IMR-90 (cell line): Measurements from ENCODE around the gene SUGT1. TPM values are rescaled to one million over a fixed set of nuclear protein-coding genes. Genes with fewer than 3 reads are reported as not detected.

Experiments used
- ATAC-seq: fragments of 200-7000 bp; cut with Tn5 transposase; 2 replicates; pipeline ENCODE4 v1.9.1; 2020; ENCODE audit warnings: low read depth, mild to moderate bottlenecking, moderate library complexity
- BruUV-seq: library from RNA; stranded (reverse); fragments of 400-500 nt; replicated peaks from 2 replicates; lab custom pipeline; 2021; lab: Mats Ljungman, UMichigan
- CTCF ChIA-PET: fragments of 300-600 bp; formaldehyde crosslinking; extraction: SDS; loops from one replicate; lab custom pipeline; 2021; ENCODE audit warnings: antibody characterized with exemption; lab: Yijun Ruan, JAX
- POLR2A ChIA-PET: fragments of 300-600 bp; sonication (Branson Sonifier 250); formaldehyde crosslinking; loops from one replicate; lab custom pipeline; 2022; ENCODE audit warnings: antibody characterized with exemption; ENCODE audit not compliant: unreplicated experiment; lab: Charles Lee
- DNase-seq: peaks from one replicate; pipeline ENCODE4 v3.0.0; 2013
- H2AFZ ChIP-seq: replicated peaks from 2 replicates; pipeline ENCODE3; 2013; ENCODE audit warnings: low read length, mild to moderate bottlenecking; ENCODE audit not compliant: poor library complexity
- H2AK5ac ChIP-seq: 2 replicates; pipeline ENCODE4 v1.6.1; 2013; ENCODE audit warnings: low read depth, low read length, inconsistent platforms
- H2AK9ac ChIP-seq: replicated peaks from 2 replicates; pipeline ENCODE3; 2013; ENCODE audit warnings: mild to moderate bottlenecking, low read depth, low read length, moderate library complexity; ENCODE audit not compliant: poor library complexity
- H2BK120ac ChIP-seq: 2 replicates; pipeline ENCODE4 v1.6.1; 2013; ENCODE audit warnings: low read depth, low read length, inconsistent platforms
- H2BK15ac ChIP-seq: 3 replicates; pipeline ENCODE4 v1.6.1; 2013; ENCODE audit warnings: low read depth, low read length, inconsistent platforms
- H2BK20ac ChIP-seq: 2 replicates; pipeline ENCODE4 v1.6.1; 2013; ENCODE audit warnings: low read depth, mild to moderate bottlenecking, inconsistent platforms, low read length, moderate library complexity
- H2BK5ac ChIP-seq: 2 replicates; pipeline ENCODE4 v1.6.1; 2013; ENCODE audit warnings: mild to moderate bottlenecking, low read depth, low read length, inconsistent platforms; ENCODE audit not compliant: poor library complexity, severe bottlenecking
- H3K14ac ChIP-seq: replicated peaks from 2 replicates; pipeline ENCODE4 v1.6.1; 2013; ENCODE audit warnings: low read depth, low read length, inconsistent platforms
- H3K18ac ChIP-seq: 2 replicates; pipeline ENCODE4 v1.6.1; 2013; ENCODE audit warnings: low read depth, low read length, control low read depth
- H3K23ac ChIP-seq: 2 replicates; pipeline ENCODE4 v1.6.1; 2013; ENCODE audit warnings: low read depth, low read length, inconsistent platforms
- H3K27ac ChIP-seq: 2 replicates; pipeline ENCODE4 v1.5.1; 2013; ENCODE audit warnings: mild to moderate bottlenecking, control low read depth, low read length; ENCODE audit not compliant: insufficient read depth
- H3K27me3 ChIP-seq: 2 replicates; pipeline ENCODE4 v1.6.1; 2013; ENCODE audit warnings: low read length; ENCODE audit not compliant: control insufficient read depth, insufficient read depth
- H3K36me3 ChIP-seq: 2 replicates; pipeline ENCODE4 v1.6.1; 2013; ENCODE audit warnings: low read length, mixed read lengths; ENCODE audit not compliant: control insufficient read depth, insufficient read depth
- H3K4ac ChIP-seq: 2 replicates; pipeline ENCODE4 v1.6.1; 2013; ENCODE audit warnings: low read depth, low read length, inconsistent platforms
- H3K4me1 ChIP-seq: 2 replicates; pipeline ENCODE4 v1.6.1; 2013; ENCODE audit warnings: low read length, mixed read lengths; ENCODE audit not compliant: control insufficient read depth, insufficient read depth
- H3K4me2 ChIP-seq: 2 replicates; pipeline ENCODE4 v1.6.1; 2013; ENCODE audit warnings: low read depth, mild to moderate bottlenecking, control low read depth, low read length, moderate library complexity
- H3K4me3 ChIP-seq: 2 replicates; pipeline ENCODE4 v1.5.1; 2013; ENCODE audit warnings: low read depth, mild to moderate bottlenecking, control low read depth, low read length, moderate library complexity; ENCODE audit not compliant: insufficient read depth
- H3K56ac ChIP-seq: 2 replicates; pipeline ENCODE4 v1.6.1; 2013; ENCODE audit warnings: low read length, inconsistent platforms; ENCODE audit not compliant: insufficient read depth; ENCODE audit errors: extremely low read depth
- H3K79me1 ChIP-seq, 2 experiments: 2 replicates each; pipeline ENCODE4 v1.6.1; 2013; ENCODE audit warnings: low read length in 2 of 2, inconsistent platforms in 1 of 2, low read depth in 1 of 2
- H3K9ac ChIP-seq: 2 replicates; pipeline ENCODE4 v1.6.1; 2013; ENCODE audit warnings: low read depth, low read length, control low read depth
- H3K9me1 ChIP-seq: 2 replicates; pipeline ENCODE4 v1.6.1; 2013; ENCODE audit warnings: low read length, inconsistent platforms; ENCODE audit not compliant: insufficient read depth
- H3K9me3 ChIP-seq: 2 replicates; pipeline ENCODE4 v1.6.1; 2013; ENCODE audit warnings: low read length; ENCODE audit not compliant: control insufficient read depth, insufficient read depth
- H4K20me1 ChIP-seq: 2 replicates; pipeline ENCODE4 v1.6.1; 2013; ENCODE audit warnings: low read length, inconsistent platforms; ENCODE audit not compliant: insufficient read depth
- H4K5ac ChIP-seq: 2 replicates; pipeline ENCODE4 v1.6.1; 2013; ENCODE audit warnings: mild to moderate bottlenecking, low read depth, low read length, control low read depth
- H4K8ac ChIP-seq, 2 experiments: 2 replicates each; pipeline ENCODE4 v1.6.1; 2013; ENCODE audit warnings: low read depth in 2 of 2, low read length in 2 of 2, control low read depth in 1 of 2, inconsistent platforms in 1 of 2
- H4K91ac ChIP-seq: 2 replicates; pipeline ENCODE4 v1.6.1; 2013; ENCODE audit warnings: low read depth, low read length, inconsistent platforms; ENCODE audit not compliant: insufficient read depth
- BHLHE40 ChIP-seq: fragments of 150-350 bp; IDR thresholded peaks from 2 replicates; pipeline ENCODE4 v1.6.1; 2016; ENCODE audit warnings: mild to moderate bottlenecking, low read depth, low read length
- CEBPB ChIP-seq: IDR thresholded peaks from 2 replicates; pipeline ENCODE4 v1.6.1; 2012; ENCODE audit warnings: low read depth, low read length, improper control_type of control experiment
- MAZ ChIP-seq: IDR thresholded peaks from 2 replicates; pipeline ENCODE4 v1.6.1; 2012; ENCODE audit warnings: low read depth, mild to moderate bottlenecking, low read length, improper control_type of control experiment, moderate library complexity, borderline replicate concordance
- RAD21 ChIP-seq: IDR thresholded peaks from 2 replicates; pipeline ENCODE4 v1.6.1; 2012; ENCODE audit warnings: low read length, improper control_type of control experiment
- SMC3 ChIP-seq: fragments of 150-350 bp; IDR thresholded peaks from 2 replicates; pipeline ENCODE4 v1.6.1; 2016; ENCODE audit warnings: low read depth, mild to moderate bottlenecking, antibody characterized with exemption, low read length, moderate library complexity
- WGBS, 2 experiments: methylation state at CpG; one replicate each; pipeline versions ENCODE4 v1.1.5 to v1.1.7; 2013; ENCODE audit warnings: missing lambda C conversion rate in 2 of 2; ENCODE audit not compliant: insufficient read length in 1 of 2; ENCODE audit errors: extremely low coverage in 2 of 2; 5-methylcytosine and 5-hydroxymethylcytosine counted together
- dilution Hi-C: fragments of 300-500 bp; cut with HindIII; formaldehyde crosslinking; loops from one replicate; pipeline ENCODE4 v1.14.3; 2018; ENCODE audit warnings: low sequenced_read_pairs; ENCODE audit not compliant: unreplicated experiment
- in situ Hi-C: fragments of 300-500 bp; cut with MboI; formaldehyde crosslinking; loops from 3 replicates; pipeline ENCODE4 v1.14.3; 2019; ENCODE audit warnings: low sequenced_read_pairs, inconsistent platforms, mixed read lengths
- intact Hi-C: fragments of 100-400 bp; cut with micrococcal nuclease; formaldehyde crosslinking; loops from 2 replicates; pipeline ENCODE4 v1.10.0; 2022
- polyA plus RNA-seq, 3 experiments: library from polyadenylated mRNA; depleted of rRNA; stranded (reverse); fragments of >200 nt; gene quantifications; 2 replicates each; pipeline ENCODE4 v1.2.3, GENCODE V29; 2012; ENCODE audit warnings: low replicate concordance in 1 of 3
- total RNA-seq: library from RNA; depleted of rRNA; stranded (reverse); fragments of >200 nt; gene quantifications from 2 replicates; pipeline ENCODE4 v1.2.3, GENCODE V29; 2012
- TF ChIP-seq, protein P1 (sequence below): fragments of 150-350 bp; IDR thresholded peaks from 2 replicates; pipeline ENCODE4 v1.6.1; 2017; ENCODE audit warnings: mild to moderate bottlenecking, antibody characterized with exemption, low read length, low read depth

Gene SUGT1
- total and polyA plus RNA-seq, 2 of the 4 experiments (the other 2 are of a cell fraction): 21.5 to 24.6 TPM

DNA sequence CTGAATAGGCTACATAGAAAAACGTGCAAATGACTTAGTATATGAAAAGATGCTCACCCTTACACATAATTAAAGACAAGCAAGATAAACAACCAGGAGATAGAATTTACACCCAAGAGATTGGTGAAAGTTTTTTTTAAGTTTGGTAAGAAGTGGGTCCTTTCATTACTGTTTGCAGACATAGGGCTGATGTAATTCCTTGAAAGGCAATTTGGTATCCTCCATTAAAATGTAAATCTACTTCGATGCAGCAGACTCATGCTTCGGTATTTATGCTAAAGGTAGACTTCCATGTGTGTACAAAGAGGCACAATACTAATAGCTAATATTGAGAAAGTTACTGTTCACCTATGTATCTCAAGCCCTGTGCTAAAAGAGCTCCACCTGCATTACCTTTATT lies 53.4 kb downstream of the SUGT1 start:
- Histone ChIP-seq H3K14ac (no peak overlapping the region), H4K20me1 (no peaks in the 10 kb centered on the region), H2BK120ac (no peak overlapping the region), H3K4me1 (no peaks in the 10 kb centered on the region), H2BK15ac (no peak overlapping the region), H2BK5ac (no peak overlapping the region), H4K8ac (no peak overlapping the region), H2AK5ac (no peak overlapping the region), H3K18ac (no peak overlapping the region), H3K79me1 (no peaks in the 10 kb centered on the region), H3K4me2 (no peak overlapping the region), H3K56ac (no peak overlapping the region), H3K36me3 (no peaks in the 10 kb centered on the region), H2AK9ac (no peak overlapping the region), H2AFZ (no peak overlapping the region), H3K23ac (no peak overlapping the region), H3K4ac (no peak overlapping the region), H3K9me3 (no peaks in the 10 kb centered on the region), H3K27ac (no peak overlapping the region), H4K5ac (no peak overlapping the region), H3K9me1 (no peaks in the 10 kb centered on the region), H2BK20ac (no peak overlapping the region), H3K9ac (no peak overlapping the region), H4K91ac (no peak overlapping the region), H3K27me3 (no peaks in the 10 kb centered on the region; the same call in 1 of the 2 replicates), H3K4me3 (no peak overlapping the region)
- dilution Hi-C loops (no loop called here), intact Hi-C loops (no loop called here), in situ Hi-C loops (no loop called here)
- ATAC-seq (no peak), DNase-seq (no peak)
- TF ChIP-seq SMC3: no peak
- TF ChIP-seq CEBPB: no peak
- TF ChIP-seq, protein P1, sequence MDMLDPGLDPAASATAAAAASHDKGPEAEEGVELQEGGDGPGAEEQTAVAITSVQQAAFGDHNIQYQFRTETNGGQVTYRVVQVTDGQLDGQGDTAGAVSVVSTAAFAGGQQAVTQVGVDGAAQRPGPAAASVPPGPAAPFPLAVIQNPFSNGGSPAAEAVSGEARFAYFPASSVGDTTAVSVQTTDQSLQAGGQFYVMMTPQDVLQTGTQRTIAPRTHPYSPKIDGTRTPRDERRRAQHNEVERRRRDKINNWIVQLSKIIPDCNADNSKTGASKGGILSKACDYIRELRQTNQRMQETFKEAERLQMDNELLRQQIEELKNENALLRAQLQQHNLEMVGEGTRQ: no peak
- TF ChIP-seq MAZ: no peak
- TF ChIP-seq RAD21: no peak
- no peak for TF ChIP-seq BHLHE40
- BruUV-seq: no TSS peak
- WGBS, 2 experiments: no CpG with 5 or more reads among the region's 3 CpGs
- ChIA-PET POLR2A (no interaction called here), CTCF (interaction anchor here (0.6 kb wide), 1 partner anchor 48 kb away, joined by 4 read pairs; no protein-coding TSS in a partner anchor)
